Measurements from ENCODE around the gene FZD2.

DNA sequence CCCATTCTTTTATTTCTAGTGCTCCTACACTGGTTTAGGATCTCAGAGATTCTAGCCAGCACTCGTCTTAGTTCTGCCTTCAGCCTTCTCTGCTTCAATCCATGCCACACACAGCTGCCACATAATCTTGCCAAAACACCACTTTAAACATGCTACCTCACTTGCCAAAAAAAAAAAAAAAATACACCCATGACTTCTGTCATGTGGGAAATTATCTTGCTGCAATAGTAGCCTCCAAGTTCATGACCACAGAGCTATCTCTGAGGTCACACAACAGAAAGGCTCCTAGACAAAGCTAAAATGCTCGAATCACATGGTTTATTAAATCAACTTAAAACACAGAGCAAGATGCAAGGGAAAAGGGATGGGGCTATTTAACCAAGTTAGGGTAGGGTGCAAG is 18.1 kb downstream of the FZD2 start:
- TF ChIP-seq, protein P1, sequence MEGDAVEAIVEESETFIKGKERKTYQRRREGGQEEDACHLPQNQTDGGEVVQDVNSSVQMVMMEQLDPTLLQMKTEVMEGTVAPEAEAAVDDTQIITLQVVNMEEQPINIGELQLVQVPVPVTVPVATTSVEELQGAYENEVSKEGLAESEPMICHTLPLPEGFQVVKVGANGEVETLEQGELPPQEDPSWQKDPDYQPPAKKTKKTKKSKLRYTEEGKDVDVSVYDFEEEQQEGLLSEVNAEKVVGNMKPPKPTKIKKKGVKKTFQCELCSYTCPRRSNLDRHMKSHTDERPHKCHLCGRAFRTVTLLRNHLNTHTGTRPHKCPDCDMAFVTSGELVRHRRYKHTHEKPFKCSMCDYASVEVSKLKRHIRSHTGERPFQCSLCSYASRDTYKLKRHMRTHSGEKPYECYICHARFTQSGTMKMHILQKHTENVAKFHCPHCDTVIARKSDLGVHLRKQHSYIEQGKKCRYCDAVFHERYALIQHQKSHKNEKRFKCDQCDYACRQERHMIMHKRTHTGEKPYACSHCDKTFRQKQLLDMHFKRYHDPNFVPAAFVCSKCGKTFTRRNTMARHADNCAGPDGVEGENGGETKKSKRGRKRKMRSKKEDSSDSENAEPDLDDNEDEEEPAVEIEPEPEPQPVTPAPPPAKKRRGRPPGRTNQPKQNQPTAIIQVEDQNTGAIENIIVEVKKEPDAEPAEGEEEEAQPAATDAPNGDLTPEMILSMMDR (IDR thresholded peaks at IDR 0.05; ENCODE audit: borderline replicate concordance, extremely low read depth, low read length, poor library complexity, severe bottlenecking), result no peak
- TF ChIP-seq EZH2 (IDR thresholded peaks at IDR 0.05; ENCODE audit: borderline replicate concordance, low read depth, low read length, severe bottlenecking), result no peak
